ENCODE measurements around the gene ASPSCR1. TPM values are rescaled to one million over a fixed set of nuclear protein-coding genes. Genes with fewer than 3 reads are reported as not detected.

The ASPSCR1 gene
- total and polyA plus RNA-seq, 2 of the 13 experiments (the other 11 are each of a cell fraction or from before 2014, with no cell fraction given), result 274 to 314 TPM

- TF ChIP-seq PAXIP1 (CRISPR knock-in tag; conservative IDR thresholded peaks at IDR 0.05), result no peak
- no peak; the same call in none of the 2 replicates for TF ChIP-seq ELF3 (CRISPR knock-in tag; IDR thresholded peaks at IDR 0.05)
- no peak for TF ChIP-seq BCLAF1 (IDR thresholded peaks at IDR 0.05)
- TF ChIP-seq, protein P1, sequence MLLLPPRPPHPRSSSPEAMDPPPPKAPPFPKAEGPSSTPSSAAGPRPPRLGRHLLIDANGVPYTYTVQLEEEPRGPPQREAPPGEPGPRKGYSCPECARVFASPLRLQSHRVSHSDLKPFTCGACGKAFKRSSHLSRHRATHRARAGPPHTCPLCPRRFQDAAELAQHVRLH (CRISPR knock-in tag; IDR thresholded peaks at IDR 0.05; ENCODE audit: borderline replicate concordance, low read depth), result no peak; the same call in 1 of the 2 replicates
- 0 out of 2 replicates have a peak, but pooled peaks have one; percentile 69 for TF ChIP-seq SIN3A (IDR thresholded peaks at IDR 0.05; ENCODE audit: borderline replicate concordance, low read depth, low read length)
- TF ChIP-seq ZNF318 (CRISPR knock-in tag; IDR thresholded peaks at IDR 0.05), result no peak
- TF ChIP-seq ZNF460 (CRISPR knock-in tag; IDR thresholded peaks at IDR 0.05; ENCODE audit: borderline replicate concordance), result no peak
- no peak for TF ChIP-seq CBX5 (CRISPR knock-in tag; IDR thresholded peaks at IDR 0.05; ENCODE audit: borderline replicate concordance)
- no peak; the same call in 1 of the 2 replicates for TF ChIP-seq ZNF510 (CRISPR knock-in tag; IDR thresholded peaks at IDR 0.05; ENCODE audit: low read depth)
- peak; percentile 39; the same call in 1 of the 2 replicates for TF ChIP-seq JDP2 (CRISPR knock-in tag; IDR thresholded peaks at IDR 0.05; ENCODE audit: borderline replicate concordance)
- TF ChIP-seq ZNF768 (CRISPR knock-in tag; IDR thresholded peaks at IDR 0.05), result no peak
Observed at GRCh38 chr17:81959362-81960129, 17.9 kb upstream of the ASPSCR1 start (continued).
